ENCODE results near the gene VIPR2.
"Not testable (repeated sequence)": the region's sequence is repeated elsewhere in the genome, so short reads cannot be mapped to it uniquely, and the experiment has no call there.

Gene VIPR2

GRCh38 chr7:158996214-158997109, 148.2 kb downstream of the VIPR2 start:
- DNase-seq (ENCODE audit: extremely low read depth in 1 of 2, low read depth in 1 of 2) = no peak

- no peak for DNase-seq (ENCODE audit: extremely low read depth in 1 of 2, low read depth in 1 of 2)
These were observed 149.2 kb downstream of the VIPR2 start for GRCh38 chr7:158995514-158995913.

- DNase-seq (ENCODE audit: extremely low read depth in 1 of 2, low read depth in 1 of 2) = no peak
These were observed 150.0 kb downstream of the VIPR2 start for GRCh38 chr7:158994687-158995086.

GRCh38 chr7:158993591-158993990, 151.1 kb downstream of the VIPR2 start:
- DNase-seq (ENCODE audit: extremely low read depth in 1 of 2, low read depth in 1 of 2) = no peak

- no peak for DNase-seq (ENCODE audit: extremely low read depth in 1 of 2, low read depth in 1 of 2)
These were observed 151.9 kb downstream of the VIPR2 start for GRCh38 chr7:158992759-158993158.

- DNase-seq (ENCODE audit: extremely low read depth in 1 of 2, low read depth in 1 of 2) = no peak
These were observed 152.6 kb downstream of the VIPR2 start for GRCh38 chr7:158991824-158992621.

GRCh38 chr7:158988996-158989395, 155.7 kb downstream of the VIPR2 start:
- no peak for DNase-seq (ENCODE audit: extremely low read depth in 1 of 2, low read depth in 1 of 2)

GRCh38 chr7:158988302-158988862, 156.3 kb downstream of the VIPR2 start:
- no peak for DNase-seq (ENCODE audit: extremely low read depth in 1 of 2, low read depth in 1 of 2)

- no peak for DNase-seq (ENCODE audit: extremely low read depth in 1 of 2, low read depth in 1 of 2)
These were observed 157.0 kb downstream of the VIPR2 start for GRCh38 chr7:158987691-158988090.

GRCh38 chr7:158985583-158985982, 159.1 kb downstream of the VIPR2 start:
- DNase-seq (ENCODE audit: extremely low read depth in 1 of 2, low read depth in 1 of 2) = no peak

GRCh38 chr7:158984007-158984406, 160.7 kb downstream of the VIPR2 start:
- DNase-seq (ENCODE audit: extremely low read depth in 1 of 2, low read depth in 1 of 2) = not testable (repeated sequence)

GRCh38 chr7:158982080-158982479, 162.6 kb downstream of the VIPR2 start:
- DNase-seq (ENCODE audit: extremely low read depth in 1 of 2, low read depth in 1 of 2) = not testable (repeated sequence)

GRCh38 chr7:158979635-158980351, 164.9 kb downstream of the VIPR2 start:
- DNase-seq (ENCODE audit: extremely low read depth in 1 of 2, low read depth in 1 of 2) = no peak

- no peak for DNase-seq (ENCODE audit: extremely low read depth in 1 of 2, low read depth in 1 of 2)
These were observed 165.6 kb downstream of the VIPR2 start for GRCh38 chr7:158979023-158979529.
